HL-60 (cell line): ENCODE data around the gene KCNAB1.

Source experiments
- CTCF ChIP-seq: IDR thresholded peaks from one replicate; pipeline ENCODE4 v1.5.1; 2011; ENCODE audit warnings: low read length, control low read depth, inconsistent platforms; ENCODE audit not compliant: insufficient read depth
- GABPA ChIP-seq: IDR thresholded peaks from 2 replicates; pipeline ENCODE4 v1.6.1; 2012; ENCODE audit warnings: low read depth
- POLR2AphosphoS5 ChIP-seq: IDR thresholded peaks from 2 replicates; pipeline ENCODE4 v1.6.1; 2012; ENCODE audit warnings: low read depth
- REST ChIP-seq: IDR thresholded peaks from 2 replicates; pipeline ENCODE4 v1.6.1; 2012; ENCODE audit warnings: low read depth; ENCODE audit not compliant: insufficient replicate concordance
- SPI1 ChIP-seq: IDR thresholded peaks from 2 replicates; pipeline ENCODE4 v1.6.1; 2012; ENCODE audit warnings: low read depth, mild to moderate bottlenecking, borderline replicate concordance

- TF ChIP-seq REST (no peak), CTCF (no peak), GABPA (no peak), POLR2AphosphoS5 (no peak), SPI1 (no peak)
Measured at GRCh38 chr3:156133076-156133475, 12.7 kb downstream of the KCNAB1 start.
